Measurements from ENCODE around the gene SCNN1B.

Gene SCNN1B

GRCh38 chr16:23324727-23325126, 22.6 kb downstream of the SCNN1B start:
- Histone ChIP-seq H3K4me1 (no peaks in the 10 kb centered on the region), H3K4me3 (ENCODE audit: low read depth, low read length) (no peak overlapping the region), H3K9ac (no peak overlapping the region), H3K27ac (no peak overlapping the region), H3K27me3 (ENCODE audit: control insufficient read depth, insufficient read depth, low read length) (no peaks in the 10 kb centered on the region), H2AFZ (no peak overlapping the region), H3K9me3 (ENCODE audit: control insufficient read depth, low read length) (no peaks in the 10 kb centered on the region), H3K4me2 (ENCODE audit: low read length) (no peak overlapping the region), H3K79me2 (no peaks in the 10 kb centered on the region), H3K36me3 (ENCODE audit: control insufficient read depth, insufficient read depth, low read length) (no peaks in the 10 kb centered on the region)
- no peak for TF ChIP-seq CTCF (IDR thresholded peaks at IDR 0.05)

DNA sequence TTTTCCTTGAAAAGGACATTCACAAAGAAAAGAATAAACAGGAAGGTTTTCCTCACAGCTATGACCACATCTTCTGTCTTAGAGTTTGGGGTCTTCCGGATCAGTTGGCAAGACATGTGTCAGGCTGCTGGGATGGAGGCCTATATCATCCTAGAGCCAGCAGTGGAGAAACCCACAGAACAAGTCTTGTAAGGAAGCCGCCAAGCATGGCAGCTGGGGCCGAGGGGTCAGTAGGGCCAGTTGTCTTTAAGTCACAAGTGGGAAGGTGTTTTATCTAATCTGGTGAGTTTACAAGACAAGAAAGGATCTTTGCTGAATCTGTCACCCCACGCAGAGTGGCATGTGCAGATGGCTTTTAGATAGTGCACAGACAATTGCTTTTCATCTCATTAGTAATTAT, 25.7 kb downstream of the SCNN1B start:
- H3K9ac ChIP-seq, result no peak overlapping the region
- no peaks in the 10 kb centered on the region for H3K79me2 ChIP-seq
- no peak overlapping the region for H3K4me3 ChIP-seq (ENCODE audit: low read depth, low read length)
- H3K4me1 ChIP-seq, result no peaks in the 10 kb centered on the region
- no peaks in the 10 kb centered on the region for H3K36me3 ChIP-seq (ENCODE audit: control insufficient read depth, insufficient read depth, low read length)
- H3K9me3 ChIP-seq (ENCODE audit: control insufficient read depth, low read length), result no peaks in the 10 kb centered on the region
- no peak overlapping the region for H3K27ac ChIP-seq
- H3K4me2 ChIP-seq (ENCODE audit: low read length), result no peak overlapping the region
- H2AFZ ChIP-seq, result no peak overlapping the region
- TF ChIP-seq CTCF (IDR thresholded peaks at IDR 0.05), result no peak
- H3K27me3 ChIP-seq (ENCODE audit: control insufficient read depth, insufficient read depth, low read length), result no peaks in the 10 kb centered on the region

- Histone ChIP-seq H3K36me3 (ENCODE audit: control insufficient read depth, insufficient read depth, low read length) (no peaks in the 10 kb centered on the region), H3K27ac (no peak overlapping the region), H2AFZ (no peak overlapping the region), H3K9me3 (ENCODE audit: control insufficient read depth, low read length) (no peaks in the 10 kb centered on the region), H3K27me3 (ENCODE audit: control insufficient read depth, insufficient read depth, low read length) (no peaks in the 10 kb centered on the region), H3K4me1 (no peaks in the 10 kb centered on the region), H3K4me3 (ENCODE audit: low read depth, low read length) (no peak overlapping the region), H3K79me2 (no peaks in the 10 kb centered on the region), H3K9ac (no peak overlapping the region), H3K4me2 (ENCODE audit: low read length) (no peak overlapping the region)
- no peak for TF ChIP-seq CTCF (IDR thresholded peaks at IDR 0.05)
Observed at GRCh38 chr16:23330161-23330560, 28.1 kb downstream of the SCNN1B start.

DNA sequence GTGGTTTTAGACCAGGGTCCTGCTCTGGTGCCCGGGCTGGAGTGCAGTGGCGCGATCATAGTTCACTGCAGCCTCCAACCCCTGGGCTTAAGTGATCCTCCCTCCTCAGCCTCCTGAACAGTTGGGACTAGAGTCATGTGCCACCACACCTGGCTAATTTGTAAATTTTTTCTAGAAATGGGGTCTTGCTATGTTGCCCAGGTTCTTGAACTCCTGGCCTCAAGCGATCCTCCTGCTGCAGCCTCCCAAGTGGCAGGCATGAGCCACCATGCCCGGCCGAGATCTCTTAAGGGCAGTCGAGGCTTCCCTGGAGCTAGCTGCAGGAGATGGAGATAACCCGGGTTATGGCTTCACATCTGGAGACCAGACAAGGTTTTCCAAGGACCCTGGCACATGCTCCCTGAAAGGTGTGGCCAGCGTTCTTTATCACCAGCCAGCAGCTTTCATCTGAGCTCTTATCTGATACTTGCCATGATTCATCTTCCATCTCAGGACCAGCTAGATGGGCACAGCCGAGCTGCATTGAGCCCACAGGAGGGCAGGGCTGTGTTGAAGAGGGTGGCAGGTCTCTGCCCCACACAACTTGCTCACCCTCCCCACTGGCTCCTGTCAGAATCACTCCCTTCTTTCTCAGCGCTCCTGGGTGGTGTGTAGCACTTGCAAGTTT, 28.6 kb downstream of the SCNN1B start:
- Histone ChIP-seq H3K27me3 (ENCODE audit: control insufficient read depth, insufficient read depth, low read length) (no peaks in the 10 kb centered on the region), H3K4me3 (ENCODE audit: low read depth, low read length) (no peak overlapping the region), H3K79me2 (no peaks in the 10 kb centered on the region), H3K9ac (no peak overlapping the region), H3K9me3 (ENCODE audit: control insufficient read depth, low read length) (no peaks in the 10 kb centered on the region), H2AFZ (no peak overlapping the region), H3K4me2 (ENCODE audit: low read length) (no peak overlapping the region), H3K4me1 (no peaks in the 10 kb centered on the region), H3K36me3 (ENCODE audit: control insufficient read depth, insufficient read depth, low read length) (no peaks in the 10 kb centered on the region), H3K27ac (no peak overlapping the region)
- TF ChIP-seq CTCF (IDR thresholded peaks at IDR 0.05), result no peak

- Histone ChIP-seq H3K4me3 (ENCODE audit: low read depth, low read length) (no peak overlapping the region), H3K4me2 (ENCODE audit: low read length) (no peak overlapping the region), H3K36me3 (ENCODE audit: control insufficient read depth, insufficient read depth, low read length) (no peaks in the 10 kb centered on the region), H3K9me3 (ENCODE audit: control insufficient read depth, low read length) (no peaks in the 10 kb centered on the region), H2AFZ (no peak overlapping the region), H3K27me3 (ENCODE audit: control insufficient read depth, insufficient read depth, low read length) (no peaks in the 10 kb centered on the region), H3K79me2 (no peaks in the 10 kb centered on the region), H3K9ac (no peak overlapping the region), H3K27ac (no peak overlapping the region), H3K4me1 (no peaks in the 10 kb centered on the region)
- TF ChIP-seq CTCF (IDR thresholded peaks at IDR 0.05), result no peak
Observed at GRCh38 chr16:23333034-23333579, 31.0 kb downstream of the SCNN1B start.
